T-cell (primary cell): Measurements from ENCODE around the gene SEC11C. TPM values are rescaled to one million over a fixed set of nuclear protein-coding genes. Genes with fewer than 3 reads are reported as not detected.

Source experiments
- ATAC-seq, 4 experiments: fragments of 200-7000 bp in 3 of 4; fragments of 150-1000 bp in 1 of 4; cut with Tn5 transposase; replicated peaks in 1 of 4; 1 replicate in 3 of 4; 2 replicates in 1 of 4; pipeline ENCODE4 v1.10.0; 2021; ENCODE audit warnings: moderate library complexity in 3 of 4, mild to moderate bottlenecking in 2 of 4, moderate number of reproducible peaks in 1 of 4
- CTCF ChIA-PET, 2 donors: fragments of 300-600 bp; sonication (Branson Sonifier 250); formaldehyde crosslinking; loops; one replicate each; lab custom pipeline; 2022; ENCODE audit warnings: antibody characterized with exemption in 2 of 2; lab: Charles Lee
- POLR2A ChIA-PET, 2 donors: fragments of 300-600 bp; sonication (Branson Sonifier 250); formaldehyde crosslinking; loops; one replicate each; lab custom pipeline; 2022; ENCODE audit warnings: antibody characterized with exemption in 2 of 2; lab: Charles Lee
- DNase-seq, 35 experiments: peaks; one replicate each; pipeline versions ENCODE4 v3.0.0 to v3.0.0-alpha.2; 2013 to 2023
- H3K27ac ChIP-seq: one replicate; pipeline ENCODE4 v1.5.1; 2013; ENCODE audit warnings: low read length
- H3K27me3 ChIP-seq, 2 experiments: replicated peaks in 1 of 2; 1 replicate in 1 of 2; 2 replicates in 1 of 2; pipeline versions ENCODE4 v1.6.1 to v1.7.0; 2013; ENCODE audit warnings: low read length in 1 of 2, mixed read lengths in 1 of 2; ENCODE audit not compliant: control insufficient read depth in 2 of 2, insufficient read depth in 2 of 2; ENCODE audit errors: extremely low read depth in 1 of 2
- H3K36me3 ChIP-seq, 2 donors: 1 replicate in 1 of 2; 2 replicates in 1 of 2; pipeline versions ENCODE4 v1.6.1 to v1.7.0; 2013; ENCODE audit warnings: low read length in 1 of 2; ENCODE audit not compliant: control insufficient read depth in 2 of 2, insufficient read depth in 1 of 2; ENCODE audit errors: extremely low read depth in 1 of 2
- H3K4me1 ChIP-seq, 2 experiments: 1 replicate in 1 of 2; 2 replicates in 1 of 2; pipeline versions ENCODE4 v1.6.1 to v1.7.0; 2013; ENCODE audit warnings: low read length in 2 of 2, mixed read lengths in 1 of 2; ENCODE audit not compliant: insufficient read depth in 2 of 2, control insufficient read depth in 1 of 2; ENCODE audit errors: extremely low read depth in 1 of 2
- H3K4me3 ChIP-seq, 2 donors: 1 replicate in 1 of 2; 2 replicates in 1 of 2; pipeline versions ENCODE4 v1.5.1 to v1.7.0; 2013; ENCODE audit warnings: mild to moderate bottlenecking in 2 of 2, low read length in 1 of 2, moderate library complexity in 1 of 2; ENCODE audit not compliant: control insufficient read depth in 1 of 2; ENCODE audit errors: extremely low read depth in 1 of 2
- H3K9me3 ChIP-seq: 2 replicates; pipeline ENCODE4 v1.7.0; 2013
- H3K27ac Mint-ChIP-seq, 2 donors: one replicate each; pipeline ENCODE4 v1.8.0; 2020 to 2021; ENCODE audit warnings: mild to moderate bottlenecking in 2 of 2, mixed read lengths in 2 of 2
- H3K27me3 Mint-ChIP-seq, 2 donors: one replicate each; pipeline ENCODE4 v1.8.0; 2021 to 2022; ENCODE audit warnings: mixed read lengths in 2 of 2
- H3K36me3 Mint-ChIP-seq: one replicate; pipeline ENCODE4 v1.8.0; 2021; ENCODE audit warnings: mixed read lengths
- H3K4me1 Mint-ChIP-seq, 3 donors: one replicate each; pipeline ENCODE4 v1.8.0; 2020 to 2022; ENCODE audit warnings: mixed read lengths in 3 of 3, mild to moderate bottlenecking in 1 of 3
- H3K4me3 Mint-ChIP-seq, 3 donors: one replicate each; pipeline ENCODE4 v1.8.0; 2020 to 2022; ENCODE audit warnings: mild to moderate bottlenecking in 3 of 3, mixed read lengths in 3 of 3, moderate library complexity in 3 of 3
- H3K9me3 Mint-ChIP-seq, 3 donors: one replicate each; pipeline ENCODE4 v1.8.0; 2020 to 2022; ENCODE audit warnings: mixed read lengths in 3 of 3
- WGBS: methylation state at CpG from one replicate; pipeline ENCODE4 v1.1.5; 2013; ENCODE audit warnings: missing lambda C conversion rate; ENCODE audit not compliant: insufficient coverage; 5-methylcytosine and 5-hydroxymethylcytosine counted together
- total RNA-seq, 35 experiments: library from RNA in 6 of 35; stranded (reverse) in 6 of 35; fragments of 120-200 nt in 1 of 35; gene quantifications; one replicate each; pipeline versions ENCODE4 v1.2.1 to v1.2.4 and lab custom pipeline; 2013 to 2026

Gene SEC11C
- total RNA-seq (10 to 100 TPM; 44.9 to 64.6 (median 51.0) TPM), total RNA-seq (lab: John Stamatoyannopoulos, UW) (26.9 to 140 (median 41.5) reads per million in 29 experiments)
- 71.3 TPM for total RNA-seq (2013)

DNA sequence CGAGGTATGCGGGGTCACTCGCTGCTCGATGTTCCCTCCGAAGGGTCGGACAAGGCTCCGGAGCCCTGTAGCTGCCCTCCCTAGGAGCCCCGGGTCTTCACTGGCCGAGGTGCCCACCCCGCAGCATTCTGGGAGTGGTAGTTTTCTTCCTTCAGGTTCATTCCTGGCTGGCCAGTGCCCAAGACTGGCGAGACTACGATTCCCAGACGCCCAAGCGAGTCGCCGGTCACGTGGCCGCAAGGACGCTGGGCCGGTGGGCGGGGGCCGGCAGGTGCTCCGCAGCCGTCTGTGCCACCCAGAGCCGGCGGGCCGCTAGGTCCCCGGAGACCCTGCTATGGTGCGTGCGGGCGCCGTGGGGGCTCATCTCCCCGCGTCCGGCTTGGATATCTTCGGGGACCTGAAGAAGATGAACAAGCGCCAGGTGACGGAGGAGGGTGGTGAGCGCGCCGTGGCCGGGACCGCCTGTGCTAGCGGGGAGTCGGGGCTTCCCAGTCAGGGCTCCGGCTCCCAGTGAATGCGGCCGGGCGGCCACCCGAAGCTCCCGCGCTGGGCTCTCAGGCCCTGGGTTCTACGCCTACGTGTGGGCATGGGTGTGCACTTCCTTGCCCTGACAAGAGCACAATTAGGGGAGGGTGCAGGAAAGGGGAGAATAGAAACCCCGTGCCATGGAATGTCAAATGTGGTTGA is at the start of gene SEC11C:
TSS of gene SEC11C (plus strand) at position 270 of the 687 bp plus-strand sequence. CDS start at position 335, 65 bp downstream.
- peak within 1 kb of the TSS; percentile 96 for H3K27ac ChIP-seq
- CTCF ChIA-PET, result interaction anchor here in 1 of 2 donors (0.6 kb wide), 1 partner anchor 1097 kb away, joined by 3 read pairs; no protein-coding TSS in a partner anchor

DNA sequence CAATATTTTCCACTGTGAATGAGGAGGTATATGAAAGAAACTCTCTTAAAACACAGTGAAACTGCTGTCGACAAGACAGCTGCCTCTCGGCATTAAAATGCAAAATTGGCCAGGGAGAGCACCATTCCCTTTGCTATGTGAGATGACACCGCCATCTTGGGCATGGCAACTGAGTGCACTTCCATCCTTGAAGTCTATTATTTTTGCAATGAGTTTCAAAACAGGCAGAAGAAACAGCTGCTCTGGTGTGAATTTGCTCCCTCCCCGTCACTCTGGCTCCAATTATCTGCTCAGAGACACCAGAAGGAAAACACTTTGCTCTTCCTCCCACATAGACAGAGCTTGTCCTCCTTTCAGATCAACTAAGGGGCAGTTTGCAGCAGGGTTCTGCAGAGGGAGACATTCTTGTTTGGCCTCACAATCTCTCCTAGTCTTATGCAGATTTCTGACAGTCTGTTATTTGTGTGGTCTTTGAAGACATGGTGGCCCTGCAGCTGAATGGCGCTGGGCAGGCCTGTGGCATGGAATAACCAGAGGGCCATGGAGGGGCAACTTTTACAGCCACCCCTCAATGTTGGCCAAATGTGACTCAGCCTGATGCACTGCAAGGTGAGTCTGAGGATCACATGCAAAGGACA is 48.6 kb upstream of the SEC11C start:
- Histone ChIP-seq H3K36me3 (no peaks in the 10 kb centered on the region), H3K27me3 (peaks cover 0 to 28% of the 10 kb centered on the region in 2 experiments), H3K27ac (no peak overlapping the region), H3K9me3 (no peaks in the 10 kb centered on the region), H3K4me3 (no peak overlapping the region), H3K4me1 (peaks cover 0 to 9% of the 10 kb centered on the region in 2 experiments)
- CTCF ChIA-PET, result no interaction called here
- peaks cover 7 to 13% (median 12%) of the 10 kb centered on the region in 3 donors for H3K4me1 Mint-ChIP-seq
- H3K27me3 Mint-ChIP-seq, result peaks cover 5 to 8% of the 10 kb centered on the region in 2 donors
- DNase-seq, result no peak
- ATAC-seq, result no peak
- H3K36me3 Mint-ChIP-seq, result no peaks in the 10 kb centered on the region
- H3K27ac Mint-ChIP-seq, result no peak overlapping the region
- H3K9me3 Mint-ChIP-seq, result no peaks in the 10 kb centered on the region
- POLR2A ChIA-PET, result no interaction called here
- H3K4me3 Mint-ChIP-seq, result no peak overlapping the region
- 86% methylated on average over 3 of the region's 5 CpGs for WGBS

More for the DNA sequence above, at the start of gene SEC11C:
- Histone ChIP-seq H3K9me3 (no peaks in the 10 kb centered on the region), H3K36me3 (no peaks in the 10 kb centered on the region), H3K4me1 (peaks cover 16 to 21% of the 10 kb centered on the region in 2 experiments), H3K27me3 (no peaks in the 10 kb centered on the region), H3K4me3 (peak within 1 kb of the TSS; percentile 81 to 96)
- WGBS, result under 1% methylated on average over 55 of the region's 55 CpGs
- H3K9me3 Mint-ChIP-seq, result no peaks in the 10 kb centered on the region
- POLR2A ChIA-PET, result interaction anchor here in 1 of 2 donors (0.6 to 0.7 kb wide), 2 partner anchors 11 to 468 kb away, joined by 3 to 4 read pairs; partner anchors contain the start of gene MALT1
- H3K27me3 Mint-ChIP-seq, result peaks cover 8 to 11% of the 10 kb centered on the region in 2 donors
- ATAC-seq (peak; percentile 90 to 94 (median 90)), DNase-seq (peak; percentile 91 to 98 (median 95))
- H3K4me1 Mint-ChIP-seq, result peaks cover 39 to 45% (median 43%) of the 10 kb centered on the region in 3 donors
- no peaks in the 10 kb centered on the region for H3K36me3 Mint-ChIP-seq
- peak within 1 kb of the TSS; percentile 100 for H3K27ac Mint-ChIP-seq
- H3K4me3 Mint-ChIP-seq, result peak within 1 kb of the TSS; percentile 90 to 92 (median 90)

DNA sequence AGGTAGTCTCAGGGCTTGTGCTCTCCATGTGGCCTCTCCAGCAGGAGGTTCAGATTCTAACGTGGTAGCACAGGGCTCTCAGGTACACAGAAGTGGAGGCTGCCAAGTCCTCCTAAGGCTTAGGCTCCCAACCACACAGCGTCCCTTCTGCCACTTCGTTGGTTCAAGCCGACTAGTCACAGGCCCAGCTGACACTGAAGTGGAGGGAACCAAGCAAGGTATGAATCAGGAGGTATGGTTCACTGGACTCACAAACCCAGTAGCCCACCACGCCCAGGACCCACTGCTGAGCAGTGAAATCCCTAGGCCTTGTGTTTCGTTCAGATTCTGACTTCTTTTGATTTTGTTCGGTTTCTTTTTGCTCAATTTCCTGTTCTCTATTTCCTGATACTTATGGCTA is 46.0 kb upstream of the SEC11C start:
- POLR2A ChIA-PET, result no interaction called here
- Histone ChIP-seq H3K4me3 (no peak overlapping the region), H3K4me1 (no peaks in the 10 kb centered on the region), H3K27me3 (peaks cover 0 to 25% of the 10 kb centered on the region in 2 experiments), H3K36me3 (no peaks in the 10 kb centered on the region), H3K9me3 (no peaks in the 10 kb centered on the region), H3K27ac (no peak overlapping the region)
- Mint-ChIP-seq H3K4me1 (no peaks in the 10 kb centered on the region), H3K36me3 (no peaks in the 10 kb centered on the region), H3K27ac (no peak overlapping the region), H3K27me3 (peaks cover 7 to 13% of the 10 kb centered on the region in 2 donors), H3K9me3 (no peaks in the 10 kb centered on the region), H3K4me3 (no peak overlapping the region)
- CTCF ChIA-PET, result no interaction called here
- 83% methylated on average over 5 of the region's 7 CpGs for WGBS
- ATAC-seq (no peak), DNase-seq (no peak)

DNA sequence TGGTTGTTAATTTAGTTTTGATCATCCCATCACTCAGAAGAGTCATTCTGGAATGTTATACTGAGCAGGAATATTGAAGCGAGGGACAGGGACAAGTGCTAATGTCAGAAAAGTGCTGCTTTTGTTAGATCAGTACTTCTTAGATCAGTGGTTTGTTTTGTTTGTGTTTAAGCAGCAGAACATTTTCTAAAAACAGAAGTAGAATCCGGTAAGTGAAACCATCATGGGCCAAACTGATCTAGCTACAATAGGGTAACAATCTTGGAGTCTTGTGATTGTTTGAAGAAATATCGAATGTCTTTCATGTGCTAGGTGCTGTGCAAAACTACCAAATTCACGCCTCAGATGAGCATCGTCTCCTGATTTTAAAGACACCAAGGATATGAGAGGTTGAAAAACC is 45.1 kb upstream of the SEC11C start:
- WGBS, result 89% methylated on average over 3 of the region's 5 CpGs
- peaks cover 0 to 18% of the 10 kb centered on the region in 2 experiments for H3K27me3 ChIP-seq
- Mint-ChIP-seq H3K4me3 (no peak overlapping the region), H3K27me3 (peaks cover 7 to 13% of the 10 kb centered on the region in 2 donors), H3K4me1 (no peaks in the 10 kb centered on the region), H3K36me3 (no peaks in the 10 kb centered on the region), H3K9me3 (no peaks in the 10 kb centered on the region), H3K27ac (no peak overlapping the region)
- no peaks in the 10 kb centered on the region for H3K9me3 ChIP-seq
- no peak overlapping the region for H3K4me3 ChIP-seq
- H3K27ac ChIP-seq, result no peak overlapping the region
- DNase-seq (no peak), ATAC-seq (no peak)
- ChIA-PET POLR2A (no interaction called here), CTCF (no interaction called here)
- no peaks in the 10 kb centered on the region for H3K4me1 ChIP-seq
- no peaks in the 10 kb centered on the region for H3K36me3 ChIP-seq

DNA sequence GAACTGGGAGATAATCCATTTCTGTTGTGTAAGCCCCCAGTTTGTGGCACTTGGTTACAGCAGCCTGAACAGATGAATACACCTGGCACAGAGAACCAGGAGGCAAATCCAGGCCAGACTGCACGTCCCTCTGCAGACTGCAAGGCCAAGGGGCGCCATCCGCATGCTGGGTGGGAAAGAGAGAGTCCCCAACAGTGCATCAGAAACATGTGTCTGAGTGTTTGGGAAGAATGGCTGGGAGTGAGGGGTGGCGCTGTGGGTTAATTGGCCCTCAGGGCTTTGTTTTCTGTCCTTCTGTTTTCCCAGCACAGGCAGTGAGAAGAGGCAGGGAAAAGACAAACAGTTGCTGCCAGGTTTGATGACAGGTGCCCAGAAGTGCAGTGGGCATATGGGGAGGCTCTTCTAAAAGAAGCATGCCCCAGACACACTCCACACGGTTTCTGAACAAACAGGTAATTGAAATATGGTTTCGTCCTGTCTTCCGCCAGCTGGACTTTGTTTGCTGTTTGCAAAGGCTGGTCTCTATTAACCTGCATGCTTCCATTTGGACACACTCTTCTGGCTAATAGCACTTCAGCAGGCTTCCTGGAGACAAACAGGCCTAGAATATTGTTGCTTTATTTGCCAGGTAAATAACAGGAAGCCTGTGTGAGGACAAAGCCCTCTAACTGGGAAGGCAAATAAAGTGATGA is 43.4 kb upstream of the SEC11C start:
- Mint-ChIP-seq H3K4me3 (no peak overlapping the region), H3K4me1 (no peaks in the 10 kb centered on the region), H3K27me3 (peaks cover 9 to 19% of the 10 kb centered on the region in 2 donors), H3K9me3 (no peaks in the 10 kb centered on the region), H3K36me3 (no peaks in the 10 kb centered on the region), H3K27ac (no peak overlapping the region)
- Histone ChIP-seq H3K4me3 (no peak overlapping the region), H3K27ac (no peak overlapping the region), H3K4me1 (no peaks in the 10 kb centered on the region), H3K36me3 (no peaks in the 10 kb centered on the region), H3K9me3 (no peaks in the 10 kb centered on the region), H3K27me3 (peaks cover 0 to 14% of the 10 kb centered on the region in 2 experiments)
- WGBS, result 79% methylated on average over 5 of the region's 7 CpGs
- POLR2A ChIA-PET, result no interaction called here
- CTCF ChIA-PET, result no interaction called here
- ATAC-seq (no peak), DNase-seq (no peak)

DNA sequence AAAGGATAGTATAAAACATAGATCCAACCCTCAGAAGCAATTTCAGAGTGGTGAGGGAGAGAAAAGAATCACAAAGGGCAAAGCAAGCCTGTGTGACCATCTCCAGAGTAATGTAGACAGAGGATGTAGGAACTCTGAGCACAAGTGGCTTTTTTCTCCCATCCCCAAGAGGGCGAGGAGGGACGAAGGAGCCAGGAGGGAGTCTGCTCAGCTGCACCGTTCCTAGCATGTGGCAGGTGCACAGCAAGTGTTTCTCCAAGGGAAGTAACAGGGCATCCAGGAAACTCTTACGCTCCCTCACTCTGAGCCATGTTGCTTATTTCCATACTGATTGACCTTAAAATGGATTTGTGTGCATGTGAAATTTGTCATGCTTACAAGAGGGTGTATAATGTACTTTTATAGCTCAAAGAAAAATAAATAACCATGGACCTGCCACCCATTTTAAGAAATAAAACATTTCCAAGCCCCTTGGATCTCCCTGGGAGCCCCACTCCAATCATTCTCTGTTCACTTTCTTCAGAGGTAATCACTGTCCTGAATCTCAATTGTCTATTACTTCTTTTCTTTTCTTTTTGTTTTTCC is 37.8 kb upstream of the SEC11C start:
- Histone ChIP-seq H3K9me3 (no peaks in the 10 kb centered on the region), H3K27ac (no peak overlapping the region), H3K36me3 (no peaks in the 10 kb centered on the region), H3K4me1 (no peaks in the 10 kb centered on the region), H3K27me3 (peaks cover 0 to 6% of the 10 kb centered on the region in 2 experiments), H3K4me3 (no peak overlapping the region)
- ChIA-PET POLR2A (no interaction called here), CTCF (no interaction called here)
- ATAC-seq, result no peak
- Mint-ChIP-seq H3K4me1 (no peaks in the 10 kb centered on the region), H3K36me3 (no peaks in the 10 kb centered on the region), H3K27ac (no peak overlapping the region), H3K9me3 (no peaks in the 10 kb centered on the region), H3K4me3 (no peak overlapping the region), H3K27me3 (peaks cover 20 to 39% of the 10 kb centered on the region in 2 donors)
- 48% methylated on average over 3 of the region's 4 CpGs for WGBS
- DNase-seq, result no peak
